HG02840 (cell line): ENCODE data around the gene TAF10.

Experiments
- ATAC-seq: cut with Tn5 transposase; IDR thresholded peaks from one replicate; pipeline ENCODE4 v1.9.1; 2021; ENCODE audit warnings: mild to moderate bottlenecking, moderate library complexity, moderate number of reproducible peaks; ENCODE audit not compliant: unreplicated experiment, low FRiP score

TAF10 gene

DNA sequence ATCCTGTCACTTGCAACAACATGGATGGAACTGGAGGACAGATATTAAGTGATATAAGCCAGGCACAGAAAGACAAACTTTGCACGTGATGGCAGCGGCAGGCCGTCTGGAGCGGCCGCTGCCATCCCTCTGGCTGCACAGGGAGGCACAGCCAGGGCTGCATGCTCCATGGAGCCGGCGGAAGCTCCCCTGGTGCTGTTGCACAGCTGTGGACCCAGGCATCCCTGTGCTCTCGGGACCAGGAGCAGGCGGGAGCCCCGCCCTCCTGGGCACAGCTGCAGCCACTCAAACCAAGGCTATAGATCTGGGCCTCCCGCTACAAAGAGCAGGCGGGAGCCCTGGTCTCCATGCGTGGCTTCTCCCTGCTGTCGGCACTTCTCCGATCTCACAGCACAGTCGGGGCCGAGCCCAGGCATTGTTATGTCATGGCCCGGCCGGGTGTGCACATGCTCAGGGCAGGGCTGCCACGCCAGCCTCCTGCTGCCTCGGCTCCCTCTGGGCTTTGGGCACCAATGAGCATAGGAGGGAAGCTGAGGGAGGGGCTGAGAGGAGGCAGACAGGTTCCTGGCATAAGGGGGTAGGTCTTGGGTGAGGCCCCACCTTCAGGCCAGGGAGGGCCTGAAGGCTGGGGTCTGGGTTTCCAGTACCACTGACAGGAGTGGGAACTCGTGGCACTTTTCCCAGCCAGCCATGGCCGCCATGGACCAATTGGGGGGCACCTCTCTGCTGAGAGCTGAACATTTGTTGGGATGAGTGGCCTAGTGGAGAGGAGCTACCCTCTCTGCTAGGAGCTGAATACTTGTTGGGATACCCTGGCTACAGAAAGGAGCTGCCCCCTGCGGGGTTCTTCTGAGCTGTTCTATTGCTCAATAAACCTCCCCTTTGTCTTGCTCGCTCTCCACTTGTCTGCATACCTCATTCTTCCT, 25.3 kb downstream of the TAF10 start:
- no peak for ATAC-seq

DNA sequence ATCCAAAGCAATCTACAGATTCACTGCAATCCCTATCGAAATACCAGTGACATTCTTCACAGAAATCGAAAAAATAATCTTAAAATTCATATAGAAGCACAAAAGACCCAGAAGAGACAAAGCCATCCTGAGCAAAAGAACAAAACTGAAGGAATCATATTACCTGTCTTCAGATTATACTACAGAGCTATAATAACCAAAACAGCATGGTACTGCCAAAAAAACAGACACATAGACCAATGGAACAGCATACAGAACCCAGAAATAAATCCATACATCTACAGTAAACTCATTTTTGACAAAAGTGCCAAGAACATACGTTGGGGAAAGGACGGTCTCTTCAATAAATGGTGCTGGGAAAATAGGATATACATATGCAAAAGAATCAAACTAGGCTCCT, 27.5 kb downstream of the TAF10 start:
- no peak for ATAC-seq

DNA sequence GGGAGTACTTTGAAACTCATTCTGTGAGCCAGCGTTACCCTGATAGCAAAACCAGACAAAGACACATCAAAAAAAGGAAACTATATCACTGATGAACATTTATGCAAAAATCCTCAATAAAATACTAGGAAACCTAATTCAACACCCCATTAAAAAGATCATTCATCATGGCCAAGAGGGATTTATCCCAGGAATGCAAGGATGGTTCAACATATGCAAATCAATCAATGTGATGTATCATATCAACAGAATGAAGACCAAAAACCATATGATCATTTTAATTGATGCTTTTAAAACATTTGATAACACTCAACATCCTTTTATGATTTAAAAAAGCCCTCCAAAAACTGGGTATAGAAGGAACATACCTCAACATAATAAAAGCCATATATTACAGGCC, 28.4 kb downstream of the TAF10 start:
- ATAC-seq = no peak

GRCh38 chr11:6579681-6580080, 32.3 kb downstream of the TAF10 start:
- ATAC-seq = no peak

DNA sequence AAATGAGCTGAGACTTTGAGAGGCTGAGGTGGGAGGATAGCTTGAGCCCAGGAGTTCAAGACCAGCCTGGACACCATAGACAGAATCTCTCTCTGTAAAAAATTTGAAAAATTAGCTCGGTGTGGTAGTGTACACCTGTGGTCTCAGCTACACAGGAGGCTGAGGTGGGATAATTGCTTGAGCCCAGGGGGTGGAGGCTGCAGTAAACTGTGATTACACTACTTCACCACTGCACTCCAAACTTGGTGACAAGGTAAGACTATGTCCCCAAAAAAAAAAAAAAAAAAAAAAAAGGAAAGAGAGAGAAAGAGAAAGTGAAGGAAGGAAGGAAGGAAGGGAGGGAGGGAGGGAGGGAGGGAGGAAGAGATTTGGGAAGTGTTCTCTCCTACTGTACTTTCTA, 33.9 kb downstream of the TAF10 start:
- no peak for ATAC-seq

DNA sequence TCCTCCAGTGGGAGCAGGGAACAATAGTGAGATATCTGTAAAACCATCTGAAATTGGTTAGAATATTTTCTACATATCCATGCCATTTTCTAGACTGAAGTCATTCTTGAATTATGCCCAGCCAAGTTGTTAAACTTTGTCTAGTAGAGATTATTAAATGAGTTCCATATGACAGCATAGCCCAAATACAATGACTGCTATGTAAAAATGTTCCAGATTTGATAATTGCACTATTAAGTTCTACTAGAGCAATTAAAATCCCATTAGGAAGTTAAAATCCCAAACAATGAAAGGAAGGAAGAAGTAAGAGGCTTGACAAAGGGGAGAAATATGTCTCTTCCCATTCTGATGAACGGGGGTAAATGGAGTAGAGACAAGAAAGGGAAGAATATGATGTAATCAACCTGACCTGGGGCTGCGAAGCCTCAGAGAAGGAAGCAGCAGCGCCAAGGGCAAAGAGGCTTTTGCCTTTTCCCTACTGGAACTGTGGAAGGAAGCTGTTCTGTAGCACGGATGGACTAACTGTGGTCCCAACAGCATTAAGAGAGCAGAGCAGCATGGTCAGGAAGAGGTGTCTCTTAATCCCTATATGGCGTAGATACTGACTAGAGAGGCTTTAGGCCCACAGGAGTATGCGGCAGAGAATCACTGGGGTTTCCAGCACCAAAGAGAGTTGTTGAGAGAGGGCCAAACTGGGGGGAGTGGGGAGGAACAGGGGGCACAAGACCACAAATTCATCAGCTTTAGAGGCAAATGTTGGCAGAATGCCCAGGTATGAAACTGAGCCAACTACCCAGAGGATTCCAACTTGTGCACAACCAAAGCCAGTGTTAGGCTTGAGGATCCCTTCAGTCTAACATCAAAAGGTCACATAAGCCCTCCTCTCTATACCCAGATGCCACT, 35.3 kb downstream of the TAF10 start:
- ATAC-seq = no peak

- no peak for ATAC-seq
Measured at GRCh38 chr11:6574816-6575715, 37.0 kb downstream of the TAF10 start.

- ATAC-seq = no peak
Measured at GRCh38 chr11:6572215-6572614, 39.8 kb downstream of the TAF10 start.

DNA sequence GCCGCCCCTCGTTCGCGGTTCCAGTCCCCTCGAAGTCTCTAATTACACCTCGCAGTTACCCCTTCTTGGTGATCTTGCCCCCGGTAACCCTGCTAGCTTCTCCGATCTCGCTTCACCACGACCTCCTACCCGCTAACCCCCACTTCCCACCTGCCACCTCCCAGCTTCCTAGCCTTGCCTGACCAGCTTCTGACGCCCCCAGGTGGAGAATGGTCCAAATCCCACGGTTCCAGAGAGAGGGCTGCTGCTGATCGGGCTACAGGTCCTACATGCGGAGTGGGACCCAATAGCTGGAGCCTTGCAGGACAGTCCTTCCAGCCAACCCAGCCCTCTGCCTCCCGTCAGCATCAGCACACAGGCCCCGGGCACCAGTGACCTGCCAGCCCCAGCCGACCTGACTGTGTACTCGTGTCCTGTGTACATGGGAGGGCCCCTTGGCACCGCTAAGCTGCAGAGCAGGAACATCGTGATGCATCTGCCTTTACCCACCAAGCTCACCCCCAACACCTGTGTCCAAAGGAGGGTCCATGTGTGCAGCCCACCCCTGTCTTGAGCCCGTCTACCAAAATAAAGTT, 40.5 kb downstream of the TAF10 start:
- ATAC-seq = no peak

DNA sequence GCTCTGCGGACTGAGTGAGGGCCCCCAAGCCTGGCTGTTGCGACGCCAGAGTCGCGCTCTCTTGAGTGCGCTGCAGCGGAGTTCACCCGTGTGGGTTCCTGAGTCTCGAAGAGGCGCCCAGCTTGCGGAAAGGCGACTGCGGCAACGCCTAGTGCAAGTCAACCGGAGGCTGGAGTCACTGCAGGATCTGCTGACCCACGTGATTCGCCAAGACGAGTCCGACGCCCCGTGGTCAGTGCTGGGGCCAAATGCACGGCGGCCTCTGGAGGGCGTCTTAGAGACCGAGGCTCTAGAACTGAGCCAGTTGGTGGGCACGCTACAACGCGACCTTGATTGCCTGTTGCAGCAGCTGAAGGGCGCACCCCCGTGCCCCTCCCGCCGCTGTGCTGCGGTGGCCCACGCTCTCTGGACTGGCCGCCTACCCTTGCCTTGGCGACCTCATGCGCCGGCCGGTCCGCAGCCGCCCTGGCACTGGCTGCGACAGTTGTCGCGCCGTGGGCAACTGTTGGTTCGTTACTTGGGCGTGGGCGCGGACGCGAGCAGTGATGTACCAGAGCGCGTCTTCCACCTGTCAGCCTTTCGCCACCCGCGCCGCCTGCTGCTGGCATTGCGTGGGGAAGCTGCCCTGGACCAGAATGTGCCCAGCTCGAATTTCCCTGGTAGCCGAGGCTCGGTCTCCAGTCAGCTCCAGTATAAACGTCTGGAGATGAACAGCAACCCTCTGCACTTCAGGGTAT, 41.2 kb downstream of the TAF10 start:
- ATAC-seq = no peak

DNA sequence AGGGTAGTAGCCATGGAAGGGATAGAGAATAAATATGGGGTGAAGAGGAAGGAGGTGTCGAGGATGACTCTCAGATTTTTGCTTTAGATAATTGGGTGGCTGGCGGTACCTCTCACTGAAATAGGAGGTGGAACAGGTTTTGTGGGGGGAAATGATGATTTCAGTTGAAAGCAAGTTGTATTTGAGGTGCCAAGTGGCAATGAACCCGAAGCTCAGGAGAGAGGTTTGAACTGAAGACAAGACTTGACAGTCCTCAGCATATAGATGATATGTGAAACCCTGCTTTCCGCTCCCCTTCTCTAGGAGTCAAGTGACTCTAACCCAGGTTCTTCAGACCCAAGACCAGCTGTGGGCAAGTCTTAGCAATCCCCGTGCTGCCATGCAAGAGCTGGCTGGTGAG, 42.3 kb downstream of the TAF10 start:
- ATAC-seq = no peak

- no peak for ATAC-seq
Measured at GRCh38 chr11:6568191-6568918, 43.7 kb downstream of the TAF10 start.

DNA sequence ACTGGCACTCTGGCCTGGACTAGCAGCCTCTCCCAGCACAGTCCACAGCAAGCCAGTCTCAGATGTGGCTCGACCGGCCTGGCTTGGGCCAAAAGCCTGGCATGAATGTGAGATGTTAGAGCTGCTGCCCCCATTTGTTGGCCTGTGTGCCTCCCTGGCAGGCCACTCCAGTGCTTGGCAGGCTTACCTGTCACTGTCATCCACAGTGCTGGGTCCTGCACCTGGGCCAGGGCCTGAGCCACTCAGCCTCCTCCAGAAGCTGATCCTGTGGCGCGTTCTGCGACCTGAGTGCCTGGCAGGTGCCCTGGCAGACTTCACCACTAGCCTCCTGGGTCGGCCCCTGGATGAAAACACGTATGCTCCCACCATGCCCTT, 44.7 kb downstream of the TAF10 start:
- no peak for ATAC-seq

- ATAC-seq = no peak
Measured at GRCh38 chr11:6566704-6567370, 45.2 kb downstream of the TAF10 start.

GRCh38 chr11:6565988-6566703, 45.9 kb downstream of the TAF10 start:
- ATAC-seq = no peak

GRCh38 chr11:6565325-6565724, 46.7 kb downstream of the TAF10 start:
- ATAC-seq = no peak

- ATAC-seq = no peak
Measured at GRCh38 chr11:6563667-6564066, 48.3 kb downstream of the TAF10 start.
